Panc1 (cell line): Measurements from ENCODE around the gene MN1. TPM values are rescaled to one million over a fixed set of nuclear protein-coding genes. Genes with fewer than 3 reads are reported as not detected.

ENCODE experiments used
- ATAC-seq: fragments of 200-7000 bp; cut with Tn5 transposase; 2 replicates; pipeline ENCODE4 v1.9.1; 2020; ENCODE audit warnings: mild to moderate bottlenecking, moderate library complexity
- BruUV-seq: library from RNA; stranded (reverse); fragments of 400-500 nt; replicated peaks from 2 replicates; lab custom pipeline; 2021; lab: Mats Ljungman, UMichigan
- CTCF ChIA-PET: fragments of 300-600 bp; sonication (Branson Sonifier 250); formaldehyde crosslinking; loops from one replicate; lab custom pipeline; 2022; ENCODE audit warnings: antibody characterized with exemption; lab: Charles Lee
- POLR2A ChIA-PET: fragments of 300-600 bp; sonication (Branson Sonifier 250); formaldehyde crosslinking; loops from one replicate; lab custom pipeline; 2022; ENCODE audit warnings: antibody characterized with exemption; lab: Charles Lee
- DNase-seq: peaks from one replicate; pipeline ENCODE4 v3.0.0-alpha.2; 2010; ENCODE audit warnings: low read depth, low spot score
- H3K27ac ChIP-seq: 2 replicates; pipeline ENCODE4 v1.5.1; 2011; ENCODE audit warnings: mild to moderate bottlenecking, low read length, inconsistent platforms
- H3K27me3 ChIP-seq: fragments of 200-500 bp; sonication (Bioruptor generic); 2 replicates; pipeline ENCODE4 v1.6.0; 2014; ENCODE audit warnings: low read length, inconsistent platforms; ENCODE audit not compliant: control insufficient read depth, insufficient read depth
- H3K36me3 ChIP-seq: fragments of 200-500 bp; sonication (Bioruptor generic); 2 replicates; pipeline ENCODE4 v1.5.1; 2014; ENCODE audit warnings: inconsistent platforms, mild to moderate bottlenecking, low read length, moderate library complexity; ENCODE audit not compliant: control insufficient read depth, insufficient read depth
- H3K4me1 ChIP-seq: 2 replicates; pipeline ENCODE4 v1.5.1; 2011; ENCODE audit warnings: inconsistent platforms, mild to moderate bottlenecking, low read length, moderate library complexity; ENCODE audit not compliant: control insufficient read depth, insufficient read depth
- H3K4me3 ChIP-seq, 2 experiments: 2 replicates each; pipeline ENCODE4 v1.5.1; 2011 to 2012; ENCODE audit warnings: low read depth in 2 of 2, low read length in 2 of 2, mild to moderate bottlenecking in 2 of 2, inconsistent platforms in 1 of 2, moderate library complexity in 1 of 2
- H3K9me3 ChIP-seq: fragments of 200-500 bp; sonication (Bioruptor generic); 2 replicates; pipeline ENCODE4 v1.5.1; 2014; ENCODE audit warnings: low read depth, mild to moderate bottlenecking, inconsistent platforms, low read length, moderate library complexity; ENCODE audit not compliant: control insufficient read depth, insufficient read depth
- CTCF ChIP-seq: fragments of 450-650 bp; IDR thresholded peaks from 2 replicates; pipeline ENCODE4 v1.5.1; 2017; ENCODE audit warnings: mild to moderate bottlenecking
- POLR2AphosphoS5 ChIP-seq: IDR thresholded peaks from 2 replicates; pipeline ENCODE4 v1.6.1; 2012; ENCODE audit warnings: mild to moderate bottlenecking, low read depth, low read length, moderate library complexity
- REST ChIP-seq, 2 experiments: IDR thresholded peaks; 2 replicates each; pipeline ENCODE4 v1.6.1; 2011 to 2012; ENCODE audit warnings: low read depth in 2 of 2, control low read depth in 1 of 2, low read length in 1 of 2, mild to moderate bottlenecking in 1 of 2, moderate library complexity in 1 of 2; ENCODE audit not compliant: insufficient read depth in 1 of 2
- SIN3A ChIP-seq: IDR thresholded peaks from 2 replicates; pipeline ENCODE4 v1.6.1; 2012; ENCODE audit warnings: low read depth, mild to moderate bottlenecking, low read length, moderate library complexity, borderline replicate concordance; ENCODE audit not compliant: insufficient read depth
- TCF7L2 ChIP-seq: IDR thresholded peaks from 2 replicates; pipeline ENCODE4 v1.6.1; 2011; ENCODE audit warnings: mild to moderate bottlenecking, low read depth, low read length, inconsistent platforms
- in situ Hi-C: cut with HindIII; loops from 2 replicates; pipeline ENCODE4 v1.10.0; 2016; ENCODE audit warnings: low sequenced_read_pairs, low pct_unique_long_range_greater_than_20kb
- intact Hi-C: fragments of 100-400 bp; cut with micrococcal nuclease; formaldehyde crosslinking; loops from one replicate; pipeline ENCODE4 v1.10.0; 2022; ENCODE audit not compliant: unreplicated experiment
- total RNA-seq: library from RNA; stranded (reverse); gene quantifications from one replicate; pipeline ENCODE4 v1.2.1, GENCODE V29; 2021; ENCODE audit not compliant: unreplicated experiment

Gene MN1
- total RNA-seq, 1 experiment from 2014 or later, result 0.51 TPM

GRCh38 chr22:27748349-27748748 is 53.2 kb downstream of the MN1 start:
- ChIA-PET POLR2A (no interaction called here), CTCF (interaction anchor here (0.6 kb wide), 1 partner anchor 22 kb away, joined by 6 read pairs; no protein-coding TSS in a partner anchor)
- intact Hi-C loops (no loop called here), in situ Hi-C loops (no loop called here)
- Histone ChIP-seq H3K27ac (no peak overlapping the region), H3K9me3 (no peaks in the 10 kb centered on the region), H3K36me3 (no peaks in the 10 kb centered on the region), H3K4me3 (no peak overlapping the region), H3K4me1 (no peaks in the 10 kb centered on the region; the same call in 1 of the 2 replicates), H3K27me3 (no peaks in the 10 kb centered on the region; the same call in 1 of the 2 replicates)
- no TSS peak for BruUV-seq
- no peak for TF ChIP-seq POLR2AphosphoS5
- TF ChIP-seq REST (IDR thresholded peaks at IDR 0.05; ENCODE audit: insufficient read depth in 1 of 2, low read depth in 2 of 2, low read length in 1 of 2), result no peak
- no peak for TF ChIP-seq TCF7L2
- DNase-seq (no peak), ATAC-seq (no peak)

- CTCF ChIA-PET, result interaction anchor here (0.7 kb wide), 1 partner anchor 53 kb away, joined by 13 read pairs; no protein-coding TSS in a partner anchor
- Histone ChIP-seq H3K36me3 (no peaks in the 10 kb centered on the region), H3K27ac (no peak overlapping the region), H3K9me3 (no peaks in the 10 kb centered on the region), H3K27me3 (no peaks in the 10 kb centered on the region; the same call in 1 of the 2 replicates), H3K4me1 (no peaks in the 10 kb centered on the region; the same call in 1 of the 2 replicates), H3K4me3 (no peak overlapping the region)
- ATAC-seq (no peak), DNase-seq (no peak)
- BruUV-seq, result no TSS peak
- POLR2A ChIA-PET, result no interaction called here
- intact Hi-C loops (no loop called here), in situ Hi-C loops (no loop called here)
- no peak for TF ChIP-seq TCF7L2
- no peak; the same call in 1 of the 2 replicates for TF ChIP-seq CTCF
- TF ChIP-seq REST (IDR thresholded peaks at IDR 0.05; ENCODE audit: insufficient read depth in 1 of 2, low read depth in 2 of 2, low read length in 1 of 2), result no peak
- TF ChIP-seq SIN3A, result no peak
- TF ChIP-seq POLR2AphosphoS5, result no peak
Measured at GRCh38 chr22:27747396-27748221, 53.9 kb downstream of the MN1 start.
